ENCODE measurements around the gene PHACTR1. TPM values are rescaled to one million over a fixed set of nuclear protein-coding genes. Genes with fewer than 3 reads are reported as not detected.

The PHACTR1 gene
- total RNA-seq, 2 donors from 2014 or later, result 6.0 to 12.9 TPM

DNA sequence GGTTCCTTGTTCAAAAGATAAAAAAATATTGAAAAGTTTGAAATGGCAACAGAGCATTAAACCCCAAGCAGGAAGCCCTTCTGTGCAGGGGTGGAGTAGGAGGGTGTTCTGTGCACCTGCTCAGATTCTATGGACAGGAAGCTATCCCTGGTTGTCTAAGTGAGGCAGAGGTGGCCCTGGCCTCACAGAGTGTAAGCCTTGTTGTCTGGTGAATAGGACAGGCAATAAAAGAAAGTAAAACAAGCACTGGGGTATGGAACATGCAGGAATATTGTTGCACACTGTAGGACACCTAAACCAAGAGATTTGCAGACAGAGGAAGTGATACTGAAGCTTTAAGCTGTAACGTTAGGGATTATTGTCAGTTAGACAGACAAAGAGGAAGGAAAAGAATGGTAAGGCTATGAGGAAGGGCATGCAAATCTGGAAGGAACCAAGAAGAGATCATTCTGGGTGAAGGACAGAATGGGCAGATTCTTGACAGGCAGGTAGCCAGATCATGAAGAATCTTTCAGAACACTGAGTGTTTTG lies 545.0 kb downstream of the PHACTR1 start:
- H3K36me3 ChIP-seq (replicated peaks in 1 of 2; ENCODE audit: insufficient read depth in 1 of 2, low read depth in 2 of 2), result no peaks in the 10 kb centered on the region
- no peaks in the 10 kb centered on the region for H3K9me3 ChIP-seq
- no peak overlapping the region for H3K4me3 ChIP-seq
- intact Hi-C loops (cut with DNase I), result no loop called here
- H3K27ac ChIP-seq, result peak overlapping the region in 1 of 4 donors; percentile 24
- 53 to 82% methylated on average over 1 of the region's 1 CpG for WGBS, 2 donors
- no peaks in the 10 kb centered on the region for H3K27me3 ChIP-seq
- ATAC-seq, result no peak
- no peak for TF ChIP-seq POLR2A (IDR thresholded peaks at IDR 0.05)
- TF ChIP-seq, protein P1, sequence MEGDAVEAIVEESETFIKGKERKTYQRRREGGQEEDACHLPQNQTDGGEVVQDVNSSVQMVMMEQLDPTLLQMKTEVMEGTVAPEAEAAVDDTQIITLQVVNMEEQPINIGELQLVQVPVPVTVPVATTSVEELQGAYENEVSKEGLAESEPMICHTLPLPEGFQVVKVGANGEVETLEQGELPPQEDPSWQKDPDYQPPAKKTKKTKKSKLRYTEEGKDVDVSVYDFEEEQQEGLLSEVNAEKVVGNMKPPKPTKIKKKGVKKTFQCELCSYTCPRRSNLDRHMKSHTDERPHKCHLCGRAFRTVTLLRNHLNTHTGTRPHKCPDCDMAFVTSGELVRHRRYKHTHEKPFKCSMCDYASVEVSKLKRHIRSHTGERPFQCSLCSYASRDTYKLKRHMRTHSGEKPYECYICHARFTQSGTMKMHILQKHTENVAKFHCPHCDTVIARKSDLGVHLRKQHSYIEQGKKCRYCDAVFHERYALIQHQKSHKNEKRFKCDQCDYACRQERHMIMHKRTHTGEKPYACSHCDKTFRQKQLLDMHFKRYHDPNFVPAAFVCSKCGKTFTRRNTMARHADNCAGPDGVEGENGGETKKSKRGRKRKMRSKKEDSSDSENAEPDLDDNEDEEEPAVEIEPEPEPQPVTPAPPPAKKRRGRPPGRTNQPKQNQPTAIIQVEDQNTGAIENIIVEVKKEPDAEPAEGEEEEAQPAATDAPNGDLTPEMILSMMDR (IDR thresholded peaks at IDR 0.05), result no peak
- no peak for DNase-seq
- H3K4me1 ChIP-seq, result peaks cover 5% of the 10 kb centered on the region

DNA sequence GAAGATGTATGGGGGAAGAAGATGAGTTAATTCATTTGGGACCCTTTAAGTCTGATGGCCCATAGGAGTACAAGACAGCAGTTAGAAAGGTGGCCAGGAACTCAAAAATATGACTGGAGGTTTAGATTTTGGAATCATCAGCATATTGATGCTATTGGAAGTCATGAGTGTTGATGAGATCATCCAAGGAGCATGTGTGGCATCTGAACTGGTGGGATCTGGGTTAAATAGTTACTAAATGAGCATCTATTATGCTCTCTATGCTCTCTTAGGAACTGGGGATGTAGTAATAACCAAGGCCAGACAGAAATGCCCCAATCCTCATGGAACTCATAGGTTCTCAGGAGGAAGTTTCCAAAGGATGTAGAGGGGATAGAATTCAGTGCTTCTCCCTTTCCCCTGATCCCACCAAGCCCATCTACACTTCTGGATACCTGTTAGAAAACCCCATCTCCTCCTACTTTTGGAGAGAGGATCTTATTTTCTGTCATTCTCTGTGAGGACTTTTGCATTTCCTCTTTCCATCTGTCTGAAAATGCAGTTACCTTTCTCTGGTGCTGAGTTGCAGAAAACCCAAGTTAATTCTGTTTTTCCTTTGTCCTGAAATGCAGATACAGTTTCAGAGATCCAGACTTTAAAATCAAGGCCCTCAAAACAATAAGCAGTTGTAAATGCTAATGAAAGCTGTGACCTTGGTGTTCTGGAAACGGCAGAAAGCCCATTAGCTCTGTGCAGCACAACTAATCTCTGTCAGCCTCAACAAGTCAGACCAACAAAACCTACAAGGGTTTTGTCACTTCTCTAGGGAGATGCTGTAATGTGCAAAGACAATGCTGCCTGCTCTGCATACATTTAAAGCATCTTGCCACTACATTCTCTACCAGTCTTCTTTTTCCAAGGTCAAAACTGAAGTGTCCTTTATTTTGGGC lies 546.0 kb downstream of the PHACTR1 start:
- H3K27ac ChIP-seq, result no peak overlapping the region
- no peaks in the 10 kb centered on the region for H3K27me3 ChIP-seq
- no peak overlapping the region for H3K4me3 ChIP-seq
- no peak for TF ChIP-seq POLR2A (IDR thresholded peaks at IDR 0.05)
- TF ChIP-seq, protein P1 (IDR thresholded peaks at IDR 0.05), result no peak
- H3K4me1 ChIP-seq, result no peaks in the 10 kb centered on the region
- 16 to 17% methylated on average over 1 of the region's 1 CpG for WGBS, 2 donors
- no peaks in the 10 kb centered on the region for H3K36me3 ChIP-seq (replicated peaks in 1 of 2; ENCODE audit: insufficient read depth in 1 of 2, low read depth in 2 of 2)
- ATAC-seq, result no peak
- intact Hi-C loops (cut with DNase I), result no loop called here
- no peak for DNase-seq
- no peaks in the 10 kb centered on the region for H3K9me3 ChIP-seq

DNA sequence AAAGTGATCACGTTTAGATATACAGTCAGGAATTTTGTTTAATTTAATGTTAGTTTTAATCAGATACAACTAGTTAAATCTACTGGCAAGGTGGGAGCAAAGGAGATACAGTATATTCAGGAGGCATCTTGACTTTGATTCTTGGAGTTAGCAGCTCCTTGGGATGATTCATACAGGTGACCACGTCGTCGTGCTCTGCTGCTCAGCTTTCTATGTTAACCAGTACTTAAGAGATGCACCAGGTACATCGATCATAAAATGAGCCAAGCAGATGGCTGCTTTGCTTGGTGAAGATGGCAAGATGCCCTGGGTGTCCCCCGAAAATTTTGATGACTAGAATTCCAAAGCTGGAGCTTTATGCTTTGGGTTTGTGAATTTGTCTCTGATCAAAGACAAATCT lies 547.1 kb downstream of the PHACTR1 start:
- TF ChIP-seq POLR2A (IDR thresholded peaks at IDR 0.05), result no peak
- TF ChIP-seq, protein P1 (IDR thresholded peaks at IDR 0.05), result no peak
- no peak for DNase-seq
- H3K4me3 ChIP-seq, result no peak overlapping the region
- no peaks in the 10 kb centered on the region for H3K27me3 ChIP-seq
- no peak for ATAC-seq
- no peaks in the 10 kb centered on the region for H3K36me3 ChIP-seq (replicated peaks in 1 of 2; ENCODE audit: insufficient read depth in 1 of 2, low read depth in 2 of 2)
- no peak overlapping the region for H3K27ac ChIP-seq
- WGBS, 2 donors, result 92 to 94% methylated on average over 6 of the region's 6 CpGs
- intact Hi-C loops (cut with DNase I), result no loop called here
- no peaks in the 10 kb centered on the region for H3K9me3 ChIP-seq
- no peaks in the 10 kb centered on the region for H3K4me1 ChIP-seq

DNA sequence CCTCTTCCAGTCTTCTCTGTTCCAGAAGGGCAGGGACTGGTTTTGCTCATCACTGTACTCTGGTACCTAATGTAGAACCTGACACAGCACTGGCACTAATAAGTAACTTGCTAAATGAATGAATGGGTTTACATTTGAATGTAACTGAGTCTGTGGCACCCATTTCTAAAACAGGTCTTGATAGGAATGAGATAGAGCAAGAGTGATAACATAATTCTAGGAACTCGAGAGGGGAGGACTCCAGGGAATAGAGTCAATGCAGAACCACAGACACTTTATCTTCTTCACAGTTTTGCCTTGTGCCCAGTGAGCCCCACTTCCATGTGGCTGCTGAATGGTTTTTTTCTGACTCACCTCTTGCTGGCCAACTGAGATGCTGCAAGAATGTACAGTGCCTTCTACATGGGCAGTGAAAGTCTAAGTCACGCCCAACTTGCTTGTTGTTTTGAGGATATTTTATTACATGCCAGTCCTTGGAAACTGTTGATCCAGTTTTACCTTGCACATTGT lies 550.6 kb downstream of the PHACTR1 start:
- no peak overlapping the region for H3K27ac ChIP-seq
- ATAC-seq, result no peak
- 87 to 88% methylated on average over 2 of the region's 2 CpGs for WGBS, 2 donors
- H3K36me3 ChIP-seq (replicated peaks in 1 of 2; ENCODE audit: insufficient read depth in 1 of 2, low read depth in 2 of 2), result no peaks in the 10 kb centered on the region
- no peaks in the 10 kb centered on the region for H3K9me3 ChIP-seq
- intact Hi-C loops (cut with DNase I), result no loop called here
- no peaks in the 10 kb centered on the region for H3K4me1 ChIP-seq
- no peak for TF ChIP-seq POLR2A (IDR thresholded peaks at IDR 0.05)
- TF ChIP-seq, protein P1 (IDR thresholded peaks at IDR 0.05), result no peak
- DNase-seq, result no peak
- no peak overlapping the region for H3K4me3 ChIP-seq
- H3K27me3 ChIP-seq, result no peaks in the 10 kb centered on the region
